NK-92 (cell line): Measurements from ENCODE around the gene NDUFC1.
"Not testable (repeated sequence)": the region's sequence is repeated elsewhere in the genome, so short reads cannot be mapped to it uniquely, and the experiment has no call there.

Source experiments
- DNase-seq: peaks from one replicate; lab custom pipeline; 2025; ENCODE audit not compliant: unreplicated experiment; lab: John Stamatoyannopoulos, UW

Gene NDUFC1

DNA sequence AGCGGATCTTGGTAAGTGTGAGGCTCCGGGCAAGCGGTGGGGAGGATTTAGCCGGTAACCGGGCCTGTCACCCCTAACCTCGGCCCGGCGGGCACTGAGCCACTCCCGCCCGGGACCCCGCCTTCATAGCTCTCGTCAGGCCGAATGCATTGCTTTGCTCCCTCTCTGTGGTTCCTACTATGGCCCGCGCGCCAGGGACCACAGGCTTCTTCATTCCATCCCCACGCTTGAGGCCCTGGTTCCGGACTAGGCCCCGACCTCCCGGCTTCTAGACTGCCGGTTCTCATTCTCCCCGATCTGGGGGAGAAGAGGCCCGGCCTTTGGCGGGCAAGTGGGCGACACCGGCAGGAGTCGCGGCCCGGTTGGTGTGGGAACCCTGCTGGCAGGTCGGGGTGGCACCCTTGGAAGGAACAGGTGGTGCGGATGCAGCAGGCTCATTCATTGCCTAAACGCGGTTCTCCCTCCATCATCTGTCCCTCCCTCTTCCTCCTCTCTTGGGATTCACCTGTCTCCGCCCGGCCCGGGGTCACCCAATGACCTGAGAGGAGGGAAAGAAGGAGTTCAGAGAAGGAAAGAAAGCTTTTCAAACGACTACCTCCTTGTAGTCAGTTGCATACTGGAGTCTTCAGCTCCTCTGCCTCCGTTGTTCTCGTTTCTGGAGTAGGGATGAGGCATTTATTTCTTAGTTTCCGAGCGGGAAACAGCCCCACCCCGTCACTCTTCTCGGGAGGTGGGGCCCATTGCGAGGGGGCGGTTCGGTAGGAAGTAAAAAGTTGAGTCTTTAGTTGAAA lies at the start of gene NDUFC1:
TSS of gene NDUFC1 (minus strand) at position 657 of the 791 bp plus-strand sequence. CDS start 6,679 bp downstream, outside the sequence.
- DNase-seq = no peak

DNA sequence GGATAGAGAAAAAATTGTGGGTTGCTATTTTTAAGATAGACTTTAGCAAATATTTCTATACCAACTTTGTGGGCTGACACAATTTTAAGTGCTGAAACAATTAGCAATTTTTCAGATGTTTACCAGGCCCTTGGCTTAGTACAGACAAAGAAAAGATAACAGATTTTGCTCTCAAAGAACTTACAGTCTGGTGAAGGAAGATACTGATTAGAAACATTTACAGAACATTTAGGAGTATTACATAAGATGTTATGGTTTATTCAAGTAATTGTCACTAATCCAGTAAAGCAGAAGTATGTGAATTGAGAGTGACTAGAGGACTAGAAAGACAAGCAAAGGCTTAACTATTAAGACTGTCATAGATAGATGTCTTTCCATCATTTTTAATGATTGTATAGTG lies 35.3 kb upstream of the NDUFC1 start:
- DNase-seq = no peak

DNA sequence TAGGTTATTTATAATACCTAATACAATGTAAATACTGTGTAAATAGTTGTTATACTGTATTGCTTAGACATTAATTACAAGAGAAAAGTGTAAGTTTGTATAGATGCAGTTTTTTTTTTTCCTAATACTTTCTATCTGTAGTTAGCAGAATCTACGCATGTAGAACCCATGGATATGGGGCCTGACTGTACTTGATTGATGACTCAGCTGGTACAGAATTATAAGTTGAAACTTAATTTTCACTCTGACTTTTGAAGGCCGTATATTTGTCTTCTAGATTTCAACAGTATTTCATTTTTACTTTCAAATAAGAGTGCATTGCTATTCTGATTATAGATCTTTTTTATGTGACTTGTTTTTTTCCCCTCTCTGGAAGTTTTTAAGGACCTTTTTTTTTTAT lies 30.8 kb upstream of the NDUFC1 start:
- no peak for DNase-seq

DNA sequence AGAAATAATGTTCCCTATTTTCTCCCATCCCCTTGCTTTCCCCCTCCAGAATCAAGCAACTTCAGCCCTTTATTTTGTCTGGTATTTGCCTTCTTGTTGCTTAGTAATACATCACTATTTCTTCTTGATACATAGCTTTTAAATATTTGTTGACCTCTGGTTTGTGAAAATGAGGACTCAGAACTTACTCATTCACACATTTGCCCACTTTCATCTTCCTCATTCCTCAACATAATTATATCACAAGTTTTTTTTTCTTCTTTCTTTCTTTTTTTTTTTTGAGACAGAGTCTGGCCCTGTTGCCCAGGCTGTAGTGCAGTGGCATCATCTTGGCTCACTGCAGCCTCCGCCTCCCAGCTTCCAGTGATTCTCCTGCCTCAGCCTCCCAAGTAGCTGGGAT lies 28.9 kb upstream of the NDUFC1 start:
- DNase-seq = no peak

DNA sequence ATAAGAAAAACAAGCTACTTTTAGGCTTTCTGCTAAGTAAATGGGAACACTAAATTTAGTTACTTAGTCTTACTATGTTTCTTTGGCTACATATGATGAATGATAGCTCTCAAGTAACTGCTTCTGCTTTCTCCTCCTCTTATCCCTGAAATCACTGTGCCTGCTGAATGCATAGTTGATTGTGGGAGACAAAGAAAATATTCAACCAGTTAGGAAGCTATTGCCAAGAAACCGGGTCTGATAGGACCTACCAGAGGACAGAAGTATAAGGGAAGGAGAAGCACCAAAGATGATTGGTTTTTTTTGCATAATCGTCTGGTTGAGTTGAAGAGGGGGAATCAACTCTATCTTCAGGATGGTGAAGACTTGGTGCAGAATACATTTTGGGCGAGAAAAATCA lies 28.0 kb upstream of the NDUFC1 start:
- no peak for DNase-seq

DNA sequence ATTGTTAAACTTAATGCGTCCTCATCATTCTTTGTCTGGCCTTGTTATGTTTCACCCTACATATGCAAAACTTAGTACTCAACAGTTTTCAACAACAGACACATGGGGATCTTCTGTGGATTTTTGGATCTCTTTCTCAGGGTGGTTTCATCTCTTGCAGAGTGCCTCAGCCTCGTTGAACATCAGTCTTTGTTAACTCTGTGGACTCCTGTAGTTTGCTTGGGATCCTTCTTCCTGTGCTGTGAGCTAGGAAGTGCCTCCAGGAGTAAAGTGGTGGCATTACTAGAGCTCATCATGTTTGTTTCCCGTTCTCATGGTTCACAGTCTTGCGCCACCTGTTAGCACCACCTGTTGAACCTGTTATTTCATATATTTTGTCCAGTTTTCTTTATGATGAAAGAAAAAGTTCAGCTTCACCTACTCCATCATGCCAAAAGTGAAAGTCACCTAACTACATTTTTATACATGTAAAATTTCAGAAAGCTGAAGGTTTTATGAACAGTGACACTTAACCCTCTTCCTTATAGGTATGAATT lies 27.5 kb upstream of the NDUFC1 start:
- DNase-seq = no peak

DNA sequence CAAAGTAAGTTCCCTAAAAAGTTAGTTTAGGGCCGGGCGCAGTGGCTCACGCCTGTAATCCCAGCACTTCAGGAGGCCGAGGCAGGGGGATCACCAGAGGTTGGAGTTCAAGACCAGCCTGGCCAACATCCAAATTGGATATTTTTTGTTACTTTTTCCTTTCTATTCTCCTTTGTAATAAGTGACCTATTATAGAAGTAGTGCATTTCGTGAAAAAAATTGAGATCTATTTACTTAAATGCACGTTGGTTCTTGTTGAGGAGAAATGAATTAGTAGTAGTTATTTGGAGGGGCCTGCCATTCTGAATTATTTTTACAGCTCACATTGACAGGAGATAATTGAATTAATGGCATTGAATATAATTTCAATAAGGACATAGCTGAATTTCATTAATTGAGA lies 22.3 kb upstream of the NDUFC1 start:
- no peak for DNase-seq

DNA sequence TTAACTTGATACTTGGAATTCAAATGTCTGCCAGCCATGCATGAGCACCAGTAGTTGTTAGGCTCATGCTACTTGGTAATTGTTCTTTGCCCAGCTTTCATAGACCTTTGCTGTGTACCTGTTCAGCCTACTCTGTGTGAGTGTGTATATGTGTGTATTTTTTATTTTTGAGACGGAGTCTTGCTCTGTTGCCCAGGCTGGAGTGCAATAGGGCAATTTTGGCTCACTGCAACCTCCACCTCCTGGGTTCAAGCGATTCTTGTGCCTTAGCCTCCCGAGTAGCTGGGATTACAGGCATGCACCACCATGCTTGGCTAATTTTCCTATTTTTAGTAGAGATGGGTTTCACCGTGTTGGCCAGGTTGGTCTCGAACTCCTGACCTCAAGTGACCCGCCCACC lies 20.3 kb upstream of the NDUFC1 start:
- not testable (repeated sequence) for DNase-seq

DNA sequence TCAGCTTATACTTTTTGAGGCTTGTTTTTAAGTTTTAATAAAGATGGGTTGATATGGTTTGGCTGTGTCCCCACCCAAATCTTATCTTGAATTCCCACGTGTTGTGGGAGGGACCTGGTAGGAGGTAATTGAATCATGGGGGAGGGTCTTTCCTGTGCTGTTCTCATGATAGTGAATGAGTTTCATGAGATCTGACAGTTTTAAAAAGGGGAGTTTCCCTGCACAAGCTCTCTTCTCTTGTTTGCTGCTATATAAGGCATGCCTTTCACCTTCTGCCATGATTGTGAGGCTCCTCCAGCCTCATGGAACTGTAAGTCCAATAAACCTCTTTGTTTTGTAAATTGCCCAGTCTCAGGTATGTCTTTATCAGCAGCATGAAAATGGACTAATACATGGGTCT lies 19.8 kb upstream of the NDUFC1 start:
- DNase-seq = not testable (repeated sequence)

DNA sequence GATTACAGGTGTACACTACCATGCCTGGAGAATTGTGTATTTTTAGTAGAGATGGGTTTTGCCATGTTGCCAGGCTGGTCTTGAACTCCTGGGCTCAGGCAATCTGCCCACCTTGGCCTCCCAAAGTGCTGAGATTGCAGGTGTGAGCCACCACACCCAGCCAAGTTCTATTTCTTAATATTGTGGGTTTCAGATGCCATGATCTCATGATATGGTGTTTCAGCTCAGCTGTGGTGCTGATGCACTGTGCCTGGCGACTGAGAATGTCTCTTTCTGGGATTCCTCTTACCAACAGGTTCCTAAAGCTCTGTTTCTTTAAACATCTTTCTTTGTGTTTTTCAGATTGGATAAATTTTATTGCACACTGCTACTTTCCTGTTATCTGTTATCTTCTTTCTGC lies 17.3 kb upstream of the NDUFC1 start:
- no peak for DNase-seq

DNA sequence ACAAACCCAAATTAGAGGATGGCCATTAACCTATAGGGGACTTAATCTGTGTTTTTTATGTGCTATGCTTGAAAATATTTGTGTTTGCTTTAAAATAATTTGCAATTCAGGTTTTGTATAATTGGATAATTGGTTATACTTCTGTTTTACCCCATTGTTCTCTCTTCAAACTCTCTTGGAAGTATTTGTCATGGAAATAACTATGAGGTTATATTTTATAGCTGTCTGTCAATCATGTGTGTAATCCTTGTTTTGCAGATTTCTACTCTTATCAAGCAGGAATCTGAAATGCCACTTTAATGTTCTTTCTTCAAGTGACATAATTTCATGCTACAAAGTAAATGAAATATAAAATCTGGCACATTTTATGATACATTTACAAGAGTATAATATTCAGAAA lies 15.4 kb upstream of the NDUFC1 start:
- no peak for DNase-seq

DNA sequence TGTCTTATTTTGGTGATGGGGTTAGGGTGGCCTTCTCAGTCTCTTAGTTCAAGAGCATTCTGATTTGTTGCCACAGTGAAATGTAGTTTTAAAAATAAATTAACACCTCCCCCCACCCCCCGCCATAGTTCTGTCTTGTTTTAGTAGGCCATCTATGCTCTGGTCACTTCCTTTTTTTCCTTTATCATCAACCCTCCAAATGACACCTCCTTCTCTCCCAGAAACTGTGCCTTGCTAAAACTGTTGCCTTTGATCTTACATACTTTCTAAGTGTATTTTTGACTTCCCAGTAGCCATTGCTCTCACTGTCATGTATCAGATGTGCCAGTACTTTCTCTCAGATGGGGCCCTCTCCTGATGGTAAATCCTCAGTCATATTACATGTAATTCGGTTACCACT lies 14.5 kb upstream of the NDUFC1 start:
- DNase-seq = no peak

DNA sequence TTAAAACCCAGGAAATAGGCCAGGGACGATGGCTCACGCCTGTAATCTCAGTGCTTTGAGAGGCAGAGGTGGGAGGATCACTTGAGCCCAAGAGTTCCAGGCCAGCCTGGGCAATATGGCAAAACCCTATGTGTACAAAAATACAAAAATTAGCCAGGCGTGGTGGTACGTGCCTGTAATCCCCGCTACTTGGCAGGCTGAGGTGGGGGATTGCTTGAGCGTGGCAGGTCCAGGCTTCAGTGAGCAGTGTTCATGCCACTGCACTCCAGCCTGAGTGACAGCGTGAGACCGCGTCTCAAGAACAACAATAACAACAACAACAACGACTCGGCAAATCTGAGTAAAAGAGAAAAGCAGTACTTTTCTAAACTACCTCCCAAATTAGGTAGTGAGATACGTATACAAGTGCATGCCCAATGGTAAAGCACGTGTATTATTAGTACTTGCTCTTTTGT lies 13.0 kb upstream of the NDUFC1 start:
- no peak for DNase-seq

DNA sequence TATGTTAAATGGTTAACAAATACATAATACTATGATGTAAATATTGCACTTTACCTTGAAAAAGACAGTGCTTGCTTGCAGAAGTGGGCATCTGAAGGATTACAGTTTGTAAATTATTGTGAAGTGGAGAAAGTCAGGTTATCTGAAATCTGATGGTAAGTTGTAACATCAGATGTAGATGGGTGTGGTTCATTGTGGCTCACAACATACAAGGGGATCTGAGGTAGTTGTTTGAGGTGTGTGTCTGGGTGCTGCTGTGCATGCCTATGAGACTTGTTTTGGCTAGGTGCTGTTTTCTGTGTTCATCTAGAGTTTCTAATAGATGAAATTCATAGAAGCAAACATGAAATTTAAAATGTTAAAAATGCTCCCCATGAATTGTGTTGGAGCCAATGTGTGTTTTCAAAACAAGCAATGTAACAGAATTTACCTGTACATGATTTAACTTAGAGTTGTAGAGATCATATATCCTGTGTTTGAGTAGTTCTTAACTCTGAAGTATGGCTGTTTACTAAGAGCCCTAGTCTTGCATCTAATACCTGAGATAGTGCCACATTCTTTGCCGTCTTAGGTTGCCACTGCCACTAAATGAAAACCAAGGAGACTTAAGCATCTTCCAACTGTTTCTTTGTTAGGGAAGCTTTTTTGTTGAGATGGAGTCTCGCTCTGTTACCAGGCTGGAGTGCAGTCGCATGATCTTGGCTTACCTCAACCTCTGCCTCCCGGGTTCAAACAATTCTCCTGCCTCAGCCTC lies 11.9 kb upstream of the NDUFC1 start:
- no peak for DNase-seq

DNA sequence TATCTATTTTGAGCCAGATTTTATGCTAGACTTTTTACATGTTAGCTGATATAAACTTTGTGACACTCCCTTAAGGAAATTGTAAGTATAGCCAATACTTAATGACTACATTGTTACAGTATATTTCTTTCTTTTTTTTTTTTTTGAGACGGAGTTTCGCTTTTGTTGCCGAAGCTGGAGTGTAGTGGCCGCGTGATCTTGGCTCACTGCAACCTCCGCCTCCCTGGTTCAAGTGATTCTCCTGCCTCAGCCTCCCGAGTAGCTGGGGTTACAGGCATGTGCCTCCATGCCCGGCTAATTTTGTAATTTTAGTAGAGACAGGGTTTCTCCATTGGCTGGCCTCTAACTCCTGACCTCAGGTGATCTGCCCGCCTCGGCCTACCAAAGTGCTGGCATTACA lies 11.1 kb upstream of the NDUFC1 start:
- not testable (repeated sequence) for DNase-seq

DNA sequence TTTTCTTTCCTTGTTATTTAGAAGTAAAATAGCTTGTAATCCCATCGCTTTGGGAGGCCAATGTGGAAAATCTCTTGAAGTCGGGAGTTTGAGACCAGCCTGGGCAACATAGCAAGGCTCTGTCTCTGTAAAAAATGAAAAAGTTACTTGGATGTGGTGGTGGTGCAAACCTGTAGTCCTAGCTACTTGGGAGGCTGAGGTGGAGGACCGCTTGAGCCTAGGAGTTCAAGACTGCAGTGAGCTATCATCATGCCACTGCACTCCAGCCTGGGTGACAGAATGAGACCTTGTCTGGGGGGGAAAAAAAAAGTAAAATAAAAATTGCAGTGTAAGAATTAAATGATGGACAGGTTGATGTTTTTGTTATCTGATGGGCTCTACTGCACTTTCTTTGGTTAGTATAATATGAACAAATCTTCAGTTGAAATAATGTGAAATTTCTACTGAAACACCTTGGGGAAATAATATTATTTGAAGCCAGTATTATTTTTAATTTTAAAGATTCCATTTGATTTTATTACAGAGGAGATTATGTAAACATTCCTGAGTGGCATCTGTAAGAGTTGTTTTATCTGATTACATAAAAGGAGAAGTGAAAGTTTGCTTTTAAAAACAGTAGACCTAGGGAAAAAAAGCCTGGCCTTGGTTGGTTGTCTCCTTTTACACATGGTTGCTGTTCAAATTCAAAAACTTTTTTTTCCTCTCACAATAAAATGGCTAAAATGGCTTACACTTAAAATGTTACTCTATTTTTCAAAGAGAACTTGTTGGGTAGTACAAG lies 10.5 kb upstream of the NDUFC1 start:
- DNase-seq = no peak

DNA sequence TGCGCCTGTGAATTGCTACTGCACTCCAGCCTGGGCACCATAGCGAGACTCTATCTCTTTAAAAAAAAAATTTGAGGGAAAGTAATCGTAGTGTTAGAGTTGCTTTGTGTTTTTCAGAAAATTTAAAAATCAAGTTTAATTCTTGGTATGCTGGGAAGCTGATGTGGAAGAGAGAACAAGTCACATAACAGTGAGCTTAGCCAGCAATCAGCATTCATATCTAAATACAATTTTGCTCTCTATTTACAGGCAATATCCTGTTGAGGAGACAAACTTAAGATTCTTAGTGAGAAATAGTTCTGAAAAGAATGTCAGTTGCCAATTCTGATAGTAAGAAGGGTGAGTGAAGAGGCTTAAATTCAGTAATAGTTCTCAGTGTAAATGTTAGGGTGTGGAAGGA lies 9.6 kb upstream of the NDUFC1 start:
- DNase-seq = no peak

DNA sequence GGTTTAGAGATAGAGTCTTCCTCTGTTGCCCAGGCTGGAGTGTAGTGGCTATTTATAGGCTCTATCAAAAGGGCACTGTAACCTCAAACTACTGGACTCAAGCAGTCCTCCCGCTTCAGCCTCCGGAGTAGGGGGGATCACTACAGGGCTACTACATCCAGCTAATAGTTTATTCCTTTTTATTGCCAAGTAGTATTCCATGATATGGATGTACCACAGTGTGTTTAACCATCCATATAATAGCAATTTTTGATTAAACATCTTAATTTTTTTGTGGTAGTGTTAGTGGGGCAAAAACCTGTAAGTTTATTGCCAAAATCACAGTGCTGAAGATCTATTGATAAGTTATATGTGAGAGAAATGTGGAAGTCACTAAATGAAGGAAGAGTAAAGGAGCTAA lies 2.6 kb upstream of the NDUFC1 start:
- no peak for DNase-seq

DNA sequence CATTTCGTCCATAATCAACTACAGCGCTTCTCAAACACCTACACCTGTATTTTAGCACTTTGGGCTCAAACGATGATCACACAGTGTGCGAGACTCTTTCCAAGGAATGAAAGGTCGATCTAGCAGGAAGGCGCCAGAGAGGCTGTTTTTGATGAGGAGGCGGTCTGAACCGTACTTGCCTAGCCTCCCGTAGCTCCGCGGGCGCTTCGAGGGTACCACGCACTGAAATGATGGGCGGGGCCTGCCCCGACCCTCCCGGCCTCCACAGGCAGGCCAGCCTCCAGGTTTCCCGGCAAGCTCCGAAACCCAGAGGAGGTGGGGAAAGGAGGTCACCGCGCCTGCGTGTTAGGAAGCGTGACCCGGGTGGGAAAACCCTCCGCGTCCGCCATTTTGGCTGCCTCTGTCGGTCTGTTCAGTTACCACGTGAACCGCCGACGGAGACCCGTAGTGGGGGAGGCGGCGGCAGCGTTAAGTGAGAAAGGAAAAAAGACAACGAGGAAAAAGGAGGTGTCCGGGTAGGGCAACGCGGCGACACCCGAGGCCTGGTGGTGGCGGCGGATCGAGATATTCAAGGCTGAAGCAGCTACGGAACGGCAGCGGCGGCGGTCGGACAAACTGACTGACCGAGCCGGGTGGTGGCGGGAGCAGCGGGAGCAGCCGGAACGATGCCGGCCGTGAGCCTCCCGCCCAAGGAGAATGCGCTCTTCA lies 1.0 kb downstream of the NDUFC1 start, which contains the start of gene NAA15:
TSS of gene NAA15 (plus strand) at position 393 of the 708 bp plus-strand sequence. CDS start at position 666, 273 bp downstream.
- DNase-seq = peak; percentile 86

DNA sequence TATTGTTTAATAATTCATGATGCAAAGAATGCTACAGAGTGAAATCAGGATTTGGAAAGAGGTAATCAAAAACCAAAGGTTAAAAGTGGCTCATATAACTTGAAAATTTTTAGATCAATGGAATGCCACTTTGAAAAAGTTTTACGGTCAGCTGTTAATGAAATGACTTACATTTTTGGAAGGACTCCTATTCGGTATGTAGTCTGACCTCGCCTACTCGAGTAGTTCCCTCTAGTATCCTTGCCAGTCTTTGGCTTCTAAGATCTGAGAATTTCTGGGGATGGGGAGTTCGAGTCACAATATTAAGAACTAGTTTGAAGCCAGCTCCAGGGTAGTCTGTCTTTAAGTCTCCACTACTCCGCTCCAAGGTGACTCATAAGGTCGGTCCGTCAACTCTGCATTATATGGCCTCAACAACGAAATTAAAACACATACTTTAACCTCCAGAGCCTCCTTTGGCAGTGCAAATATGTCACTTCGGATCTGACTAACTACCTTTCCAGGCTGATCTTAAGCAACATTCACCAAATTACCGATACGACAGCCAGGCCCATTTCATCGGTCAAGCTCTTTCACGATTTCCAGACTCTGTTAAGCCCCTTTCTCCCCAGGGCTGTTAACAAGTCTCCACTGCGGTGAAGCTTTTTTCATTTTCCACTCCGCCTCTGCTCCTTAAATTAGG lies 1.7 kb downstream of the NDUFC1 start:
- no peak for DNase-seq
